ENCODE measurements around the gene SHISA9.

SHISA9 gene

GRCh38 chr16:12906271-12906670 lies 4.9 kb downstream of the SHISA9 start:
- no peaks in the 10 kb centered on the region for H3K9me3 ChIP-seq (ENCODE audit: low read length)
- H3K9ac ChIP-seq (ENCODE audit: low read length): no peak overlapping the region
- H3K79me2 ChIP-seq (ENCODE audit: insufficient read depth, low read length): no peaks in the 10 kb centered on the region
- TF ChIP-seq CTCF (IDR thresholded peaks at IDR 0.05; ENCODE audit: low read length) (no peak), EZH2 (IDR thresholded peaks at IDR 0.05; ENCODE audit: borderline replicate concordance, low read length) (no peak)
- no peak overlapping the region for H2AFZ ChIP-seq (ENCODE audit: low read length)
- no peak overlapping the region for H3K27ac ChIP-seq (ENCODE audit: low read depth, low read length, poor library complexity, severe bottlenecking)
- no peak overlapping the region for H3K4me3 ChIP-seq (ENCODE audit: low read depth, low read length, poor library complexity, severe bottlenecking)
- peaks cover 8% of the 10 kb centered on the region for H3K4me1 ChIP-seq (ENCODE audit: insufficient read depth, low read length, severe bottlenecking)
- H4K20me1 ChIP-seq (ENCODE audit: insufficient read depth, low read length): no peaks in the 10 kb centered on the region
- H3K4me2 ChIP-seq (ENCODE audit: low read length): no peak overlapping the region
- H3K27me3 ChIP-seq (ENCODE audit: insufficient read depth, low read length): peaks cover 7% of the 10 kb centered on the region; the same call in 1 of the 2 replicates
- H3F3A ChIP-seq (ENCODE audit: insufficient read depth, low read length): no peaks in the 10 kb centered on the region
- no peaks in the 10 kb centered on the region for H3K36me3 ChIP-seq (ENCODE audit: insufficient read depth, low read length)
- no peaks in the 10 kb centered on the region for H3K9me2 ChIP-seq (ENCODE audit: low read depth, low read length)

- H2AFZ ChIP-seq (ENCODE audit: low read length): no peak overlapping the region
- H3K4me1 ChIP-seq (ENCODE audit: insufficient read depth, low read length, severe bottlenecking): peaks cover 8% of the 10 kb centered on the region
- TF ChIP-seq CTCF (IDR thresholded peaks at IDR 0.05; ENCODE audit: low read length): no peak
- no peak for TF ChIP-seq EZH2 (IDR thresholded peaks at IDR 0.05; ENCODE audit: borderline replicate concordance, low read length)
- H3K27ac ChIP-seq (ENCODE audit: low read depth, low read length, poor library complexity, severe bottlenecking): no peak overlapping the region
- H3K36me3 ChIP-seq (ENCODE audit: insufficient read depth, low read length): no peaks in the 10 kb centered on the region
- no peaks in the 10 kb centered on the region for H3F3A ChIP-seq (ENCODE audit: insufficient read depth, low read length)
- H3K4me2 ChIP-seq (ENCODE audit: low read length): no peak overlapping the region
- no peak overlapping the region for H3K4me3 ChIP-seq (ENCODE audit: low read depth, low read length, poor library complexity, severe bottlenecking)
- H3K27me3 ChIP-seq (ENCODE audit: insufficient read depth, low read length): peaks cover 7% of the 10 kb centered on the region; the same call in 1 of the 2 replicates
- H3K9ac ChIP-seq (ENCODE audit: low read length): no peak overlapping the region
- no peaks in the 10 kb centered on the region for H3K9me3 ChIP-seq (ENCODE audit: low read length)
- H3K9me2 ChIP-seq (ENCODE audit: low read depth, low read length): no peaks in the 10 kb centered on the region
- no peaks in the 10 kb centered on the region for H3K79me2 ChIP-seq (ENCODE audit: insufficient read depth, low read length)
- no peaks in the 10 kb centered on the region for H4K20me1 ChIP-seq (ENCODE audit: insufficient read depth, low read length)
Measured at GRCh38 chr16:12906765-12907516, 5.5 kb downstream of the SHISA9 start.

- Histone ChIP-seq H3K36me3 (ENCODE audit: insufficient read depth, low read length) (no peaks in the 10 kb centered on the region), H3K9me2 (ENCODE audit: low read depth, low read length) (no peaks in the 10 kb centered on the region), H3K27me3 (ENCODE audit: insufficient read depth, low read length) (peaks cover 7% of the 10 kb centered on the region; the same call in 1 of the 2 replicates), H4K20me1 (ENCODE audit: insufficient read depth, low read length) (no peaks in the 10 kb centered on the region), H3K9me3 (ENCODE audit: low read length) (no peaks in the 10 kb centered on the region), H3K9ac (ENCODE audit: low read length) (no peak overlapping the region), H3K4me2 (ENCODE audit: low read length) (no peak overlapping the region), H3K4me3 (ENCODE audit: low read depth, low read length, poor library complexity, severe bottlenecking) (no peak overlapping the region), H2AFZ (ENCODE audit: low read length) (no peak overlapping the region), H3K79me2 (ENCODE audit: insufficient read depth, low read length) (no peaks in the 10 kb centered on the region), H3K4me1 (ENCODE audit: insufficient read depth, low read length, severe bottlenecking) (peaks cover 8% of the 10 kb centered on the region), H3F3A (ENCODE audit: insufficient read depth, low read length) (no peaks in the 10 kb centered on the region), H3K27ac (ENCODE audit: low read depth, low read length, poor library complexity, severe bottlenecking) (no peak overlapping the region)
- no peak for TF ChIP-seq EZH2 (IDR thresholded peaks at IDR 0.05; ENCODE audit: borderline replicate concordance, low read length)
- TF ChIP-seq CTCF (IDR thresholded peaks at IDR 0.05; ENCODE audit: low read length): peak; percentile 57
Measured at GRCh38 chr16:12907670-12908233, 6.4 kb downstream of the SHISA9 start.

Data from OCI-LY1 (cell line).